ENCODE results near the gene KCTD13.

GRCh38 chr16:29908719-29909220, 17.3 kb downstream of the KCTD13 start:
- TF ChIP-seq CTCF (IDR thresholded peaks at IDR 0.05) (no peak), POLR2A (IDR thresholded peaks at IDR 0.05; ENCODE audit: low read depth) (no peak), EP300 (IDR thresholded peaks at IDR 0.05) (no peak), POLR2AphosphoS5 (IDR thresholded peaks at IDR 0.05) (no peak)
